ENCODE data around the gene DDI1. TPM values are rescaled to one million over a fixed set of nuclear protein-coding genes. Genes with fewer than 3 reads are reported as not detected.

DDI1 gene
- total and polyA plus RNA-seq, 9 of the 15 experiments (the other 6 are each of a cell fraction or from before 2014, with no cell fraction given) = not detected

DNA sequence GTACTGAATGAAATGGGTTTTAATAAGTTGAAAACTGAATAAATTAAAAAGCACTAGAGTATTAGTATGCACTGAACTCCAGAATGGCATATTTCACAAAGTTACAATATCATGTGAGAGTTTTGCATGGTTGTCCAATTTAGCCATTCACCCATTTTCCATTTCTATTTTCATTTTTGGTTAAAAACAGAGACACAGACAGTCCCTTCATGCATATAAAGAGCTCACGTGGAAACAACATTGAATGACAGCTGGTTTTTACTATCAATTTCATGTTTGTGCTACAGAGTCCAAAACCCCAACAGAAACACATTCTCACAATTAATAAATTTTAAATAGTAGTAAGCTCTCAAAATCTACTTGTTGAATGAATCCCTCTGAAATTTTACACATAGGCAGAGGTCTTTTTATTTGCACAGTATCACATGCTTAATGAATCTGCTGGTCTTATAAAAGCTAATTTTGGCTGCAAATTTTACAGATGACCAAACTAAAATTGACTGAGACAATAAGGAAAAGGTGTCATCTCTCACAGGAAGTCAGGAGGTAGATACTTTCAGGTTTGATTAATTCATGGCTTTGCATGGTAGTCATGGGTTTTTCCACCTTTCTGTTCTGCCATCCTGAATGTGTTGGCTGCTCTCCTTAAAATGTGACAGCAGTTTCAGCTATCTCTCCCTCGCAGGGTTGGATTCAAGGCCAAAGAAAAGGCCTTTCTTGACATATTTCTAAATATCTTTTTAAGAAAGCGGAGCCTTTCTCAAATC lies 20.6 kb upstream of the DDI1 start:
- Histone ChIP-seq H3K36me3 (ENCODE audit: control insufficient read depth, insufficient read depth, low read length) (no peaks in the 10 kb centered on the region), H3K9me1 (ENCODE audit: control insufficient read depth, insufficient read depth, low read length) (no peaks in the 10 kb centered on the region), H3K79me2 (ENCODE audit: control insufficient read depth, insufficient read depth, low read length) (no peaks in the 10 kb centered on the region), H3K27ac (ENCODE audit: extremely low read depth, low read depth, low read length) (no peak overlapping the region), H4K20me1 (replicated peaks; ENCODE audit: control insufficient read depth, insufficient read depth, low read length) (no peaks in the 10 kb centered on the region), H3K9me3 (replicated peaks; ENCODE audit: control insufficient read depth, insufficient read depth, low read depth, low read length) (no peaks in the 10 kb centered on the region), H3K9ac (ENCODE audit: insufficient read depth in 1 of 2, low read depth in 2 of 2, low read length in 2 of 2) (no peak overlapping the region), H3K4me1 (replicated peaks in 1 of 2; ENCODE audit: control insufficient read depth in 2 of 2, insufficient read depth in 2 of 2, low read length in 2 of 2) (no peaks in the 10 kb centered on the region), H3K4me2 (ENCODE audit: insufficient read depth, low read length) (no peak overlapping the region), H3K27me3 (ENCODE audit: control insufficient read depth in 2 of 2, insufficient read depth in 2 of 2, low read length in 2 of 2) (no peaks in the 10 kb centered on the region), H2AFZ (ENCODE audit: low read depth, low read length) (no peak overlapping the region), H3K4me3 (no peak overlapping the region)
- intact Hi-C loops (cut with micrococcal nuclease) (no loop called here), in situ Hi-C loops (cut with MboI) (no loop called here)
- no peak for DNase-seq (ENCODE audit: extremely low read depth in 1 of 4, low spot score in 3 of 4)
- no peak for TF ChIP-seq ZNF583 (CRISPR knock-in tag; IDR thresholded peaks at IDR 0.05)
- TF ChIP-seq MTA2 (IDR thresholded peaks at IDR 0.05; ENCODE audit: low read depth) = no peak
- TF ChIP-seq ZNF232 (CRISPR knock-in tag; IDR thresholded peaks at IDR 0.05) = no peak
- TF ChIP-seq DACH1 (IDR thresholded peaks at IDR 0.05; ENCODE audit: partially characterized antibody) = no peak
- TF ChIP-seq NFE2L1 (tag; IDR thresholded peaks at IDR 0.05; ENCODE audit: borderline replicate concordance, low read depth) = no peak
- no peak for TF ChIP-seq ZNF780A (CRISPR knock-in tag; IDR thresholded peaks at IDR 0.05)
- TF ChIP-seq SPI1 (IDR thresholded peaks at IDR 0.05; ENCODE audit: borderline replicate concordance, low read depth, low read length) = no peak
- no peak for TF ChIP-seq TBP (optimal IDR thresholded peaks at IDR 0.05; ENCODE audit: low read depth, low read length)
- no peak for TF ChIP-seq SMARCA5 (IDR thresholded peaks at IDR 0.05)
- no peak for ATAC-seq
- ChIA-PET CTCF (ENCODE audit: low intra/inter-chr PET ratio) (no interaction called here), POLR2A (interaction anchor here (0.6 kb wide), 2 partner anchors 14 to 697 kb away, joined by 3 read pairs; no protein-coding TSS in a partner anchor)
- no TSS peak for BruUV-seq (replicated peaks)
- FAIRE-seq = no peak
- WGBS (ENCODE audit: insufficient coverage, low coverage, missing lambda C conversion rate) = 4% methylated on average over 3 of the region's 3 CpGs
